HG03066 (cell line): ENCODE measurements around the gene MYH4.

Experiments
- ATAC-seq: cut with Tn5 transposase; IDR thresholded peaks from one replicate; pipeline ENCODE4 v1.9.1; 2021; ENCODE audit warnings: low read depth; ENCODE audit not compliant: unreplicated experiment

Gene MYH4

DNA sequence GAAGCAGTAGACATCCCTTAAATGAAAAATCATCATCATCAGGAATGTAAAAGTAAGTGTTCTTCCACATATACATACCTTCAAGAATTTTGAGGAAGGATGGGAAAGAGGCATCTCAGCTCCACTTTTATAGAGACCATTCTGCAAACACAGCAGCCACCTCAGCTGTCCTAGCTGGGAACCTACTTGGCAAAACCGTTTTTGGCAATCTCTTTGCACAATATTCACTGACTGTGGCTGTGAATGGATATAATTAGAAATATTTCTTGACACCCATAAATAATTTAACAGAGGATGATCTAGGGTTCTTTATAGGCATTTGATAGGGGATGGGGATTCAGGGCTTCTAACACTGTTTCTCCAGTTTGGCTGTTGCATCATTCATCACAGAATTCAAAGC, at the start of gene MYH4:
Gene MYH4, minus strand, starts transcription at position 101 of the 400 bp plus-strand sequence. CDS start 2,814 bp downstream, outside the sequence.
- ATAC-seq = no peak

DNA sequence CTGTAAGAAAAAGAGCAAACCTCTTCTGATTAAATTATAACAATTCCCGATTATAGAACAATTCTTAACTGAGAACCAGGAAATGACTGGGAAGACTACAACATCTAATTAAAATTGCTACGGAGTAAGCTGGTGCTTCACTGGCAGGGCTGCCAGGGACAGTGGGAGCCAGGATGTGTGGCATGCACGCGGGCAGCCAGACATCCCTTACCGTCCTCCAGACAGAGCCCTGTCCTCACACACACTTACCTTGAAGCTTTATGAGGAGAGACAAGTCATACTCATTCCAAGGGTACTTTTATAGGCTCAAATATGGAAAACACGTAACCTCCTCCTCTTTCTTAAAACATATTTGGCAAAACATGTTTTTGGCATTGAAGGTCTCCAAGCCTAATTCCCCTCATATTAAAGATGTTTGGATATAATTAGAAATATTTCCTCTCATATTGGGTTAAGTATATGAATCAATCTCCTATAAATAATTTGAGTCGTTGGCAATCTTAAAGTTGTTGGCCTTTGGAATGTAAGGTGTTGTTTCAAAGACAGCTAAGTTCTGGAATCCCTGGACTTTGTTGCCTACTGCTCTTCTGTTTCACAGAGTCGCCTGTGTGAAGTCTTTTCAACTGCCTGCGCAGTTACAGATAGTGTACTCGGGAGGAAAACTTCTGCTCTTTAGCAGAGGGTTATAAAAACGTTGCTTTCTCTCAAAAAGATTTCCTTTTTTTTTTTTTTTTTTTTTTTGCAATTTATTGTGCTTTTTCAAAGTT, 49.1 kb upstream of the MYH4 start, which contains the start of gene MYH1:
Gene MYH1, minus strand, starts transcription at position 272 of the 767 bp plus-strand sequence. CDS start 1,900 bp downstream, outside the sequence.
- ATAC-seq = no peak

DNA sequence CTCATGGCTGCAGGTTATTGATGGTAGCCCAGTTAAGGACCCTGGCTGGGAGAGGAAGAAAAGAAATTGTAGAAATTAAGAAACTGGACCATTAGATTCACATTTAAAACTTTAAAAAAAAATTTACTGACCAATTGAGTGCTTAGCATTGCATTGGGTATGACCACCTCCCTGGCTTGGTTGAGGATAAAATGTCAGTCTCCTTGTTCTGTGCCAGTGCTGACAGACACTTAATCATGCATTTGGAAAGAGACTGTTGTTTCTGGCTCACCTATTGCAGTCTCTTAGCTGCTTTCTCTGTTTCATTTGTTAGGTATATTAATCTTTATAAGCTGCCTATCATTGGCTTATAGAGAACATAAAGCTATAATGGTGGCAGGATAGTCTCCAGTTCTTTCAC, 47.3 kb upstream of the MYH4 start:
- no peak for ATAC-seq

GRCh38 chr17:10516065-10516464, 46.7 kb upstream of the MYH4 start:
- no peak for ATAC-seq

GRCh38 chr17:10513299-10514067, 44.1 kb upstream of the MYH4 start:
- ATAC-seq = no peak

GRCh38 chr17:10512856-10513255, 43.5 kb upstream of the MYH4 start:
- no peak for ATAC-seq

DNA sequence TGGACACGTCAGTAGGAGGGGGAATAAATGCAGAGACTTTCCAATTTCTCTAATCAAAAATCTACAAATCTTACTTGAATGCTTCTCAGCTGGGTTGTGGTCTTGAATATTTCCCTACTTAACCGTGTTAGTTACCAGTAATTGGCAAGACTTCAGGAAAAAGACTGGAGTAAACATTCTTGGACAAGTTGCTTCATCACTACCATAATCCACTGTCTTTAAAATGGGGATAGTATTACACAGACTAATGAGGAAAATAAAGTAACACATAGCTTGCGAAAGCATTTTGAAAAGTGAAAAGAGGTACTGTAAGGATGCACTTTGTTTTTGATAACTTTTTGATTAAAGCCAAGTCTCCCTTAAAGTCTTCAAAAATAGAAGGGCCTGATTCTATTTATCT, 30.6 kb upstream of the MYH4 start:
- no peak for ATAC-seq

DNA sequence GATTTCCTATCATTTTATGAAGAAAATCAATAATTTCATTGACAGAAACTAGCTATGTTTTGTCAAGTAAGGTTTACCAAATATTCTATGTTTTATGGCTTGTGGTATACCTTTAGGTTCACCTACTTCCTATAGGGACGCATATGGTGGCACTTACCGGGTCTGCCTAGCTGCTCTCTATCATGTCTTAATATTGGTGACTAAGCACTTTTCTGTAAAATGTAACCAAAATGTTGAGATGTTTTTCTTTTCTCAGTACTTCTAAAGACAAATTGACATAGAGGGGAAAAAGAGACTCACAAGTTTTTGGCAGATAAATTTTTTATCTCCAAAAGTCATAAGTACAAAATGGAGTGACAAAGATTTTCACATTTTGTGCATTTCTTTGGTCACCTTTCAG, 22.6 kb upstream of the MYH4 start:
- no peak for ATAC-seq

DNA sequence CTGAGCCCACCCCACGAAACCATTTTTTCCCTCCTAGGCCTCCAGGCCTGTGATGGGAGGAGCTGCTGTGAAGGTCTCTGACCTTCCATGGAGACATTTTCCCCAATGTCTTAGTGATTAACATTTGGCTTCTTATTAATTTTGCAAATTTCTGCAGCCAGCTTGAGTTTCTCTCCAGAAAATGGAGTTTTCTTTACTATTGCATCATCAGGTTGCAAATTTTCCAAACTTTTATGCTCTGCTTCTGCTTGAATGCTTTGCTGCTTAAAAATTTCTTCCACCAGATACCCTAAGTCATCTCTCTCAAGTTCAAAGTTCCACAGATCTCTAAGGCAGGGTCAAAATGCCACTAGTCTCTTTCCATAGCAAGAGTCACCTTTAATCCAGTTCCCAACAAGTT, 12.9 kb upstream of the MYH4 start:
- ATAC-seq = no peak

- ATAC-seq = no peak
Measured at GRCh38 chr17:10477701-10478100, 8.3 kb upstream of the MYH4 start.

GRCh38 chr17:10474536-10474935, 5.2 kb upstream of the MYH4 start:
- no peak for ATAC-seq

GRCh38 chr17:10471858-10472257, 2.5 kb upstream of the MYH4 start:
- ATAC-seq = no peak

DNA sequence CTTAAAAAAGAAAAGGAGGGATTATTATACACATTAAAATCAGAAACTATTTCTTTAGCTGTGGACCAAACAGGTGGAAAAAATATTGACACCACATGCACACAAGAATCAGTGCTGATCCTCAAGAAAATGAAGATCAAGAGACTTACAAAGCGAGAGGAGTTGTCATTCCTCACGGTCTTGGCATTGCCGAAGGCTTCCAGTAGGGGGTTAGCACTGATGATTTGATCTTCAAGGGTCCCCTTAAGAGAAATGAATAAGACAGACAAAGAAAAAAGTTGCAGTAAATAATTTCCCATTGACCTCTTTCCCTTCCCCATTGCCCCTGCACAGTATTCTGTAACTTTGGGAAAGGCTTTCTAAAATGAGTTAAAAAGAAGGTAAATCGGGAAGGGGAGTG, 6.0 kb downstream of the MYH4 start:
- no peak for ATAC-seq

DNA sequence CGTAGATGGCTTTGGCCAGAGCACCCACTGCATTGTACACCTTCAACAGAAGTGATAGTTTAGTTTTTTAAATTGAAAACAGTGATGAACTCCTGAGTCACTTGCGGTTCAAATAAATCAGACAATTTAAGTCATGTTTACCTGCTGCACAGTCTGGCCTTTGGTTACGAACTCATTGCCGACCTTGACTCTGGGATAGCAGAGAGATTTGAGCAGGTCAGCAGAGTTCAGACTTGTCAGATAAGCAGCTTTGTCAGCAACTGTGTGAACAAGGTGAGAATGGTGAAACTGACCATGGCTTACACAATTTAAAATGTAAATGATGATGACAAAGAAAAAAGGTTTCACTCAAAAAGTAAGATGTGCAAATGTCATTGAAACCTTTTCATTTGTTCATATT, 9.3 kb downstream of the MYH4 start:
- ATAC-seq = no peak

- no peak for ATAC-seq
Measured at GRCh38 chr17:10458701-10459100, 10.7 kb downstream of the MYH4 start.

DNA sequence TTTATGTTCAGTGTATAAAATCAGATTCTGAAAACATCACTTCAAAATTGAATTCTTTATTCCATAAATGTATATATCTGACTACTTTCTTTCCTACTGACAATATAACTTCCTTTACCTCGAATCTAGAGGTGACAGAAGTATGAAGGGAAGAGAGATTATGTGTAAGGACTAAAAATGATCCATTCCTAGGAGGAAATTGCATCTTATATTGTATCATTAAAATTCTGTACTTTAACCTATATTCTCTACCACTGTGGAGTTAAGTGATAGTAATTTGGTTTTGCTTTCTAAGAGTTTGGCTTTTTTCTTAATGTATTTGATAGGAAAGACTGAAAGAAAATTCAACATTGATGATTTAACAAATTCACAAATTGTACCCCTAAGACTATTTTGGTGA, 11.4 kb downstream of the MYH4 start:
- no peak for ATAC-seq

DNA sequence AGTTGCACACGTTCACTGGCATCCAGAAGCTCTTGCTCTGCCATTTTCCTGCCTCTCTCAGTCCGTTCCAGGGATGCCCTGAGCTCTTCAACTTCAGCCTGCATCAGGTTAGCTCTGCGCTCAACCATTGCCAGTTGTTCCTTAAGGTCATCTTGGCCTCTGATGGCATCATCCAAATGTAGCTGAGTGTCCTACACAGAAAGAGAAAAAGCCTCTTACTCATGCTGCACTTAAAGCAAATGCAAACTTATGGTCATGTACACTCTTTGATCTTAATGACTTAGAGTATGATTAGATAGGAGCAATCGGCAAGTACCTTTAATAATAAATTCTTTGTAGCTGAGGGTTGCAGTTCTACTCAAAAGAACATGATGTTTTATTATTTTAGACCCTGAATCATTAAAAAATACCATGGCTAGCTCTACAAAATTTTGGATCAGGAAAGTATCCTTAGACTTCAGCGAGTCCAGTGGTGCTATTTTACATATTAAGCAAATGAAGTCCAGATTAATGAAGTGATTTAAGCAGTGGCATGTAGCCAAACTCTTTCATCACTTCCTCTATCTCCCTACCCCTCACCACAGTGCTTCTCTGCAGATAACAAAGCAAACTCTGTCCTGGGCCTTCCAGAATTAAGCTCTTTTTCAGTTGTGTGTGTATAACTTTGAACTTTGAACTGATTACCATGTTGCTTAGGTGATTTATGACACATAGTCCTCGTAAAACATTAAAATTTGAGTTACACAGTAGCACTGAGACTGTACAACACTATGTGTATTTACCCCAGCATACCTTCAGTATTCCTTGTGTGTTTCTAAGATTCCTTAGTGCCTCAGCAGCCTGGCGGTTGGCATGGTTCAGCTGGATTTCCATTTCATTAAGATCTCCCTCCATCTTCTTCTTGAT, 22.1 kb downstream of the MYH4 start:
- no peak for ATAC-seq

GRCh38 chr17:10439816-10440215, 29.5 kb downstream of the MYH4 start:
- no peak for ATAC-seq

GRCh38 chr17:10435096-10435495, 34.3 kb downstream of the MYH4 start:
- ATAC-seq = no peak

- no peak for ATAC-seq
Measured at GRCh38 chr17:10429421-10430045, 39.8 kb downstream of the MYH4 start.
